Fibroblast of pulmonary artery (primary cell): Measurements from ENCODE around the gene TGM1.

Experiments used
- DNase-seq: peaks from one replicate; pipeline ENCODE4 v3.0.0-alpha.2; 2010; ENCODE audit warnings: low read depth
- H3K4me3 ChIP-seq: replicated peaks from 2 replicates; pipeline ENCODE4 v1.5.1; 2011; ENCODE audit warnings: low read depth, mild to moderate bottlenecking, control low read depth, low read length, moderate library complexity
- CTCF ChIP-seq: IDR thresholded peaks from 2 replicates; pipeline ENCODE4 v1.5.1; 2011; ENCODE audit warnings: mild to moderate bottlenecking, control low read depth, low read length, inconsistent platforms; ENCODE audit errors: missing control alignments

Gene TGM1

GRCh38 chr14:24290746-24291145 lies 27.8 kb upstream of the TGM1 start:
- no peak for TF ChIP-seq CTCF
- no peak for DNase-seq
- H3K4me3 ChIP-seq, result no peak overlapping the region

GRCh38 chr14:24289649-24290280 lies 26.8 kb upstream of the TGM1 start:
- no peak overlapping the region for H3K4me3 ChIP-seq
- no peak for DNase-seq
- TF ChIP-seq CTCF, result no peak

GRCh38 chr14:24286996-24287395 lies 24.0 kb upstream of the TGM1 start:
- no peak for DNase-seq
- H3K4me3 ChIP-seq, result no peak overlapping the region
- no peak for TF ChIP-seq CTCF

GRCh38 chr14:24285351-24285750 lies 22.4 kb upstream of the TGM1 start:
- H3K4me3 ChIP-seq, result no peak overlapping the region
- TF ChIP-seq CTCF, result no peak
- DNase-seq, result no peak

- no peak overlapping the region for H3K4me3 ChIP-seq
- TF ChIP-seq CTCF, result no peak
- DNase-seq, result no peak
These were observed 21.6 kb upstream of the TGM1 start for GRCh38 chr14:24284501-24285035.

- no peak overlapping the region for H3K4me3 ChIP-seq
- DNase-seq, result no peak
- TF ChIP-seq CTCF, result no peak
These were observed 21.0 kb upstream of the TGM1 start for GRCh38 chr14:24283796-24284460.
